Measurements from ENCODE around the gene CT45A3. TPM values are rescaled to one million over a fixed set of nuclear protein-coding genes. Genes with fewer than 3 reads are reported as not detected.
"Not testable (repeated sequence)": the region's sequence is repeated elsewhere in the genome, so short reads cannot be mapped to it uniquely, and the experiment has no call there.

The CT45A3 gene, protein sequence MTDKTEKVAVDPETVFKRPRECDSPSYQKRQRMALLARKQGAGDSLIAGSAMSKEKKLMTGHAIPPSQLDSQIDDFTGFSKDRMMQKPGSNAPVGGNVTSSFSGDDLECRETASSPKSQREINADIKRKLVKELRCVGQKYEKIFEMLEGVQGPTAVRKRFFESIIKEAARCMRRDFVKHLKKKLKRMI
- total RNA-seq = not detected in 2 replicates

DNA sequence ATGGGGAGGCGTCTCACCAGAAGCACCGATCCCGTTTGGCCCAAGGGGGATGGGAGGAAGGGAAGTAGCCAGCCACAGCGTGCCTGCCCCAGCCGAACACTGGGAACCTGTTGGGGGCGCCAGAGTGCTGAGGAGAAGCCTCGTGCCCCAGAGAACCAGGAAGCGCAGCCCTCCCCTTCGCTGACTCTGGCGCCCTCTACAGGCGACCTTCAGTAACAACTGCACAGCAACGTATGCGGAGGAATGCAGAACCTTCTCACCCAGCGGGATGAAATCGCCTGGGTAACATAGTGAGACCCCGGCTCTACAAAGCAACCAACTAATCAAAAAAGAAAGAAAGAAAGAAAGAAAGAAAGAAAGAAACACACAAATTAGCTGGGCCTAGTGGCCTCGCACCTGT is at the start of gene CT45A3:
TSS of gene CT45A3 (minus strand) at position 101 of the 400 bp plus-strand sequence. CDS start 3,747 bp downstream, outside the sequence.
- not testable (repeated sequence) for H3K4me1 ChIP-seq (ENCODE audit: insufficient read depth, low read length); H2AFZ ChIP-seq (ENCODE audit: low read length); H3K79me2 ChIP-seq (ENCODE audit: insufficient read depth, low read length); H3K4me3 ChIP-seq (ENCODE audit: insufficient read depth, low read length); H3K9me3 ChIP-seq (ENCODE audit: low read depth, low read length); H3K27ac ChIP-seq (ENCODE audit: low read depth, low read length); H3K27me3 ChIP-seq (ENCODE audit: insufficient read depth, low read length); H3K4me2 ChIP-seq (ENCODE audit: insufficient read depth, low read length); H4K20me1 ChIP-seq (ENCODE audit: insufficient read depth, low read length); H3K36me3 ChIP-seq (ENCODE audit: insufficient read depth, low read length); DNase-seq (ENCODE audit: insufficient read length, low spot score, missing footprints)

DNA sequence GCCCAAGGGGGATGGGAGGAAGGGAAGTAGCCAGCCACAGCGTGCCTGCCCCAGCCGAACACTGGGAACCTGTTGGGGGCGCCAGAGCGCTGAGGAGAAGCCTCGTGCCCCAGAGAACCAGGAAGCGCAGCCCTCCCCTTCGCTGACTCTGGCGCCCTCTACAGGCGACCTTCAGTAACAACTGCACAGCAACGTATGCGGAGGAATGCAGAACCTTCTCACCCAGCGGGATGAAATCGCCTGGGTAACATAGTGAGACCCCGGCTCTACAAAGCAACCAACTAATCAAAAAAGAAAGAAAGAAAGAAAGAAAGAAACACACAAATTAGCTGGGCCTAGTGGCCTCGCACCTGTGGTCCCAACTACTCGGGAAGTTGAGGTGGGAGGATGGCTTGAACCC is 34.7 kb upstream of the CT45A3 start, which contains the start of gene CT45A6:
TSS of gene CT45A6 (minus strand) at position 101 of the 400 bp plus-strand sequence. CDS start 3,794 bp downstream, outside the sequence.
- not testable (repeated sequence) for H3K9me3 ChIP-seq (ENCODE audit: low read depth, low read length); H3K27me3 ChIP-seq (ENCODE audit: insufficient read depth, low read length); H3K79me2 ChIP-seq (ENCODE audit: insufficient read depth, low read length); H3K27ac ChIP-seq (ENCODE audit: low read depth, low read length); H2AFZ ChIP-seq (ENCODE audit: low read length); DNase-seq (ENCODE audit: insufficient read length, low spot score, missing footprints); H3K4me1 ChIP-seq (ENCODE audit: insufficient read depth, low read length); H3K4me2 ChIP-seq (ENCODE audit: insufficient read depth, low read length); H3K36me3 ChIP-seq (ENCODE audit: insufficient read depth, low read length); H3K4me3 ChIP-seq (ENCODE audit: insufficient read depth, low read length); H4K20me1 ChIP-seq (ENCODE audit: insufficient read depth, low read length)

DNA sequence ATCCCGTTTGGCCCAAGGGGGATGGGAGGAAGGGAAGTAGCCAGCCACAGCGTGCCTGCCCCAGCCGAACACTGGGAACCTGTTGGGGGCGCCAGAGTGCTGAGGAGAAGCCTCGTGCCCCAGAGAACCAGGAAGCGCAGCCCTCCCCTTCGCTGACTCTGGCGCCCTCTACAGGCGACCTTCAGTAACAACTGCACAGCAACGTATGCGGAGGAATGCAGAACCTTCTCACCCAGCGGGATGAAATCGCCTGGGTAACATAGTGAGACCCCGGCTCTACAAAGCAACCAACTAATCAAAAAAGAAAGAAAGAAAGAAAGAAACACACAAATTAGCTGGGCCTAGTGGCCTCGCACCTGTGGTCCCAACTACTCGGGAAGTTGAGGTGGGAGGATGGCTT is 17.4 kb upstream of the CT45A3 start, which contains the start of gene CT45A5:
TSS of gene CT45A5 (minus strand) at position 101 of the 400 bp plus-strand sequence. CDS start 3,774 bp downstream, outside the sequence.
- not testable (repeated sequence) for H3K36me3 ChIP-seq (ENCODE audit: insufficient read depth, low read length); H3K27ac ChIP-seq (ENCODE audit: low read depth, low read length); H4K20me1 ChIP-seq (ENCODE audit: insufficient read depth, low read length); H3K79me2 ChIP-seq (ENCODE audit: insufficient read depth, low read length); DNase-seq (ENCODE audit: insufficient read length, low spot score, missing footprints); H3K4me3 ChIP-seq (ENCODE audit: insufficient read depth, low read length); H3K27me3 ChIP-seq (ENCODE audit: insufficient read depth, low read length); H3K4me2 ChIP-seq (ENCODE audit: insufficient read depth, low read length); H3K4me1 ChIP-seq (ENCODE audit: insufficient read depth, low read length); H2AFZ ChIP-seq (ENCODE audit: low read length); H3K9me3 ChIP-seq (ENCODE audit: low read depth, low read length)

DNA sequence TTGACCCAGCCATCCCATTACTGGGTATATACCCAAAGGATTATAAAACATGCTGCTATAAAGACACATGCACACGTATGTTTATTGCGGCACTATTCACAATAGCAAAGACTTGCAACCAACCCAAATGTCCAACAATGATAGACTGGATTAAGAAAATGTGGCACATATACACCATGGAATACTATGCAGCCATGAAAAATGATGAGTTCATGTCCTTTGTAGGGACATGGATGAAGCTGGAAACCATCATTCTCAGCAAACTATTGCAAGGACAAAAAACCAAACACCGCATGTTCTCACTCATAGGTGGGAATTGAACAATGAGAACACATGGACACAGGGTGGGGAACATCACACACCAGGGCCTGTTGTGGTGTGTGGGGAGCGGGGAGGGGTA is 23.3 kb downstream of the CT45A3 start:
- H3K4me3 ChIP-seq (ENCODE audit: insufficient read depth, low read length); H3K4me1 ChIP-seq (ENCODE audit: insufficient read depth, low read length); DNase-seq (ENCODE audit: insufficient read length, low spot score, missing footprints); H3K27me3 ChIP-seq (ENCODE audit: insufficient read depth, low read length); H3K36me3 ChIP-seq (ENCODE audit: insufficient read depth, low read length); H2AFZ ChIP-seq (ENCODE audit: low read length); H4K20me1 ChIP-seq (ENCODE audit: insufficient read depth, low read length); H3K27ac ChIP-seq (ENCODE audit: low read depth, low read length); H3K9me3 ChIP-seq (ENCODE audit: low read depth, low read length); H3K4me2 ChIP-seq (ENCODE audit: insufficient read depth, low read length); H3K79me2 ChIP-seq (ENCODE audit: insufficient read depth, low read length): not testable (repeated sequence)

DNA sequence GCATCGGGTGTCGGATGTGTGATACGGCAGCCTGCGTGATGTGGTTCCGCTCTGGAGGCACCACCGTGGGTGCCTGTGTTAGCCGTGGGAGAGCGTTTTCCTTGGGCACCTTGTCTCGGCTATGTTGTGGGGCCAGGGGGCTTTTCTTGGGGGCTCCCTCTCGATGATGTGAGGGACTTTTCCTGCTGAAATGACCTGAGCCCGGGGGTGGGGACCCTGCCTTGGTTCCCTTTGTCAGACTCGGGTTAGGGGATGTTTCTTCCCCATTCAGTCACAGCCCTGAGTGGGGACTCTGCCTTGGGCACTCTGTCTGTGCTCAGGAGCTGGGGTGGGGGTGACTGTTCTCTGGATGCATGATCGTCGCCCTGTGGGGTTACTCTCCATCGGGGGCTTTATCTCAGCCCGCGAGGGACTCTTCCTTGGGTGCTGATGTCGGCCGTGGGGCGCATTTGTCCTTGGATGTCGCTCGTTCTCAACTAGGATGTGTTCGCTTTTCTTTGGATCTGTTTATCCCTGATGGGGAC is 26.7 kb downstream of the CT45A3 start:
- no peak overlapping the region for H3K4me3 ChIP-seq (ENCODE audit: insufficient read depth, low read length)
- no peak overlapping the region for H2AFZ ChIP-seq (ENCODE audit: low read length)
- H3K4me1 ChIP-seq (ENCODE audit: insufficient read depth, low read length) = no peaks in the 10 kb centered on the region
- no peaks in the 10 kb centered on the region for H3K36me3 ChIP-seq (ENCODE audit: insufficient read depth, low read length)
- peak; percentile 42 for DNase-seq (ENCODE audit: insufficient read length, low spot score, missing footprints)
- H3K9me3 ChIP-seq (ENCODE audit: low read depth, low read length) = no peaks in the 10 kb centered on the region
- TF ChIP-seq, protein P1, sequence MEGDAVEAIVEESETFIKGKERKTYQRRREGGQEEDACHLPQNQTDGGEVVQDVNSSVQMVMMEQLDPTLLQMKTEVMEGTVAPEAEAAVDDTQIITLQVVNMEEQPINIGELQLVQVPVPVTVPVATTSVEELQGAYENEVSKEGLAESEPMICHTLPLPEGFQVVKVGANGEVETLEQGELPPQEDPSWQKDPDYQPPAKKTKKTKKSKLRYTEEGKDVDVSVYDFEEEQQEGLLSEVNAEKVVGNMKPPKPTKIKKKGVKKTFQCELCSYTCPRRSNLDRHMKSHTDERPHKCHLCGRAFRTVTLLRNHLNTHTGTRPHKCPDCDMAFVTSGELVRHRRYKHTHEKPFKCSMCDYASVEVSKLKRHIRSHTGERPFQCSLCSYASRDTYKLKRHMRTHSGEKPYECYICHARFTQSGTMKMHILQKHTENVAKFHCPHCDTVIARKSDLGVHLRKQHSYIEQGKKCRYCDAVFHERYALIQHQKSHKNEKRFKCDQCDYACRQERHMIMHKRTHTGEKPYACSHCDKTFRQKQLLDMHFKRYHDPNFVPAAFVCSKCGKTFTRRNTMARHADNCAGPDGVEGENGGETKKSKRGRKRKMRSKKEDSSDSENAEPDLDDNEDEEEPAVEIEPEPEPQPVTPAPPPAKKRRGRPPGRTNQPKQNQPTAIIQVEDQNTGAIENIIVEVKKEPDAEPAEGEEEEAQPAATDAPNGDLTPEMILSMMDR (IDR thresholded peaks at IDR 0.05; ENCODE audit: extremely low read depth, low read depth, low read length) = no peak
- H3K79me2 ChIP-seq (ENCODE audit: insufficient read depth, low read length) = no peaks in the 10 kb centered on the region
- no peaks in the 10 kb centered on the region for H3K27me3 ChIP-seq (ENCODE audit: insufficient read depth, low read length)
- no peak overlapping the region for H3K4me2 ChIP-seq (ENCODE audit: insufficient read depth, low read length)
- H4K20me1 ChIP-seq (ENCODE audit: insufficient read depth, low read length) = no peaks in the 10 kb centered on the region
- no peak overlapping the region for H3K27ac ChIP-seq (ENCODE audit: low read depth, low read length)

Measured in osteoblast (primary cell).